ENCODE measurements around the gene LMNB1.

DNA sequence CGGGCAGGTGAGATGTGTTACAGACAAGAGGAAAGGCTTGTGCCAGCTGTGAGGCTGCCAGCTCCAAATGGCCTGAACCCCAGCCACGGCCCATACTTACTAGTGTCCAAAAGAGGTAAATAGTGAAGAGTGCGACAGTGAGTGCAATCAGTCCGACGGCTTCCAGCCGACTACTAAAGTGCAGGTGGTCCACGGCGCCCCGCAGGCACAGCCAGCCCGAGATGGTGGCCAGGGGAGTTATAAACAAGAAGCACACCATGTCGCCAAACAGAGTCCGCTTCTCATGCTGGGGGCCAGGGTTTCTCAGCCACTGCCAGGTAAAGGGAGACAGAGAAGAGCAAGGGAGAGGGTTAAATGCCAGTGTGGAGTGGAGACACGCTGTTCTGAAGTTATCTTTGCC, 101.1 kb downstream of the LMNB1 start:
- TF ChIP-seq, protein P1, sequence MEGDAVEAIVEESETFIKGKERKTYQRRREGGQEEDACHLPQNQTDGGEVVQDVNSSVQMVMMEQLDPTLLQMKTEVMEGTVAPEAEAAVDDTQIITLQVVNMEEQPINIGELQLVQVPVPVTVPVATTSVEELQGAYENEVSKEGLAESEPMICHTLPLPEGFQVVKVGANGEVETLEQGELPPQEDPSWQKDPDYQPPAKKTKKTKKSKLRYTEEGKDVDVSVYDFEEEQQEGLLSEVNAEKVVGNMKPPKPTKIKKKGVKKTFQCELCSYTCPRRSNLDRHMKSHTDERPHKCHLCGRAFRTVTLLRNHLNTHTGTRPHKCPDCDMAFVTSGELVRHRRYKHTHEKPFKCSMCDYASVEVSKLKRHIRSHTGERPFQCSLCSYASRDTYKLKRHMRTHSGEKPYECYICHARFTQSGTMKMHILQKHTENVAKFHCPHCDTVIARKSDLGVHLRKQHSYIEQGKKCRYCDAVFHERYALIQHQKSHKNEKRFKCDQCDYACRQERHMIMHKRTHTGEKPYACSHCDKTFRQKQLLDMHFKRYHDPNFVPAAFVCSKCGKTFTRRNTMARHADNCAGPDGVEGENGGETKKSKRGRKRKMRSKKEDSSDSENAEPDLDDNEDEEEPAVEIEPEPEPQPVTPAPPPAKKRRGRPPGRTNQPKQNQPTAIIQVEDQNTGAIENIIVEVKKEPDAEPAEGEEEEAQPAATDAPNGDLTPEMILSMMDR (IDR thresholded peaks at IDR 0.05; ENCODE audit: insufficient read depth, low read length), result no peak
- TF ChIP-seq POLR2AphosphoS5 (IDR thresholded peaks at IDR 0.05; ENCODE audit: low read depth) (no peak), GABPA (IDR thresholded peaks at IDR 0.05; ENCODE audit: low read depth) (no peak), SPI1 (IDR thresholded peaks at IDR 0.05; ENCODE audit: borderline replicate concordance, low read depth) (no peak)
- TF ChIP-seq, protein P2, sequence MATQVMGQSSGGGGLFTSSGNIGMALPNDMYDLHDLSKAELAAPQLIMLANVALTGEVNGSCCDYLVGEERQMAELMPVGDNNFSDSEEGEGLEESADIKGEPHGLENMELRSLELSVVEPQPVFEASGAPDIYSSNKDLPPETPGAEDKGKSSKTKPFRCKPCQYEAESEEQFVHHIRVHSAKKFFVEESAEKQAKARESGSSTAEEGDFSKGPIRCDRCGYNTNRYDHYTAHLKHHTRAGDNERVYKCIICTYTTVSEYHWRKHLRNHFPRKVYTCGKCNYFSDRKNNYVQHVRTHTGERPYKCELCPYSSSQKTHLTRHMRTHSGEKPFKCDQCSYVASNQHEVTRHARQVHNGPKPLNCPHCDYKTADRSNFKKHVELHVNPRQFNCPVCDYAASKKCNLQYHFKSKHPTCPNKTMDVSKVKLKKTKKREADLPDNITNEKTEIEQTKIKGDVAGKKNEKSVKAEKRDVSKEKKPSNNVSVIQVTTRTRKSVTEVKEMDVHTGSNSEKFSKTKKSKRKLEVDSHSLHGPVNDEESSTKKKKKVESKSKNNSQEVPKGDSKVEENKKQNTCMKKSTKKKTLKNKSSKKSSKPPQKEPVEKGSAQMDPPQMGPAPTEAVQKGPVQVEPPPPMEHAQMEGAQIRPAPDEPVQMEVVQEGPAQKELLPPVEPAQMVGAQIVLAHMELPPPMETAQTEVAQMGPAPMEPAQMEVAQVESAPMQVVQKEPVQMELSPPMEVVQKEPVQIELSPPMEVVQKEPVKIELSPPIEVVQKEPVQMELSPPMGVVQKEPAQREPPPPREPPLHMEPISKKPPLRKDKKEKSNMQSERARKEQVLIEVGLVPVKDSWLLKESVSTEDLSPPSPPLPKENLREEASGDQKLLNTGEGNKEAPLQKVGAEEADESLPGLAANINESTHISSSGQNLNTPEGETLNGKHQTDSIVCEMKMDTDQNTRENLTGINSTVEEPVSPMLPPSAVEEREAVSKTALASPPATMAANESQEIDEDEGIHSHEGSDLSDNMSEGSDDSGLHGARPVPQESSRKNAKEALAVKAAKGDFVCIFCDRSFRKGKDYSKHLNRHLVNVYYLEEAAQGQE (IDR thresholded peaks at IDR 0.05; ENCODE audit: insufficient replicate concordance, low read depth), result no peak
